Measurements from ENCODE around the gene SCGB3A2. TPM values are rescaled to one million over a fixed set of nuclear protein-coding genes. Genes with fewer than 3 reads are reported as not detected.

SCGB3A2 gene
- total RNA-seq, 1 experiment from 2014 or later = not detected

DNA sequence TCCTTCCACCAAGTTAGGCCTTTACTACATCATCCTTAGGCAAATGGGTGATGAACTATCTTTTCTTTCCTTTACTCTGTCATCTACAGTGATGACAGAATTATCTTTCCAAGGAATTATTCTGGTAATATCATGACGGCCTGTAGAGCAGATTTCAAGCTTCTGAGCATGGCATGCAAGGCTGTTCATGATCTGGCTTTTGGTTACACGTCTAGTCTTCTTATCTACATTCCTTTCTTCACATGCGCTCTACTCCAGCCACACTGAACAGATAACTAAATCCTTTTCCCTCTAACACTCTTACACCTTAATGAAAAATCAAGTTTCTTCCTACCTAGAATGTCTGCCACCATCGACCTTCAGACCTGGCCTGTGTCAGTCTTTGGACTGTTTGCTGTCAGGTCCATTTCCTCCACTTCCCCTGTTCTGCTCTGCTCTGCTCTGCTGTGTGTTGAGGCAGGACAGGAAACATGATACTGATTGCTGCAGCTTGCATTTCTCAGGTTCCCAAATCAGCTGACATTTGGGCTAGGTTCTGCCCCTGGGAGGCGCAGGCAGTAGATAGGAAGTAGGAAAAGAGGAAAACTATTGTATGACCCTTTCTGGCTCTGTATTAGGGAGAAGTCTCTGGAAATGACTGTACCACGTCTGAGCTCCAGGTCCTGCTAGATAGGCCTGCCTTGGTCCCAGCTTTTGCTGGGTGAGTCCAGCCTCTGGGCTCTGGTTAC is 4.2 kb downstream of the SCGB3A2 start:
- no peaks in the 10 kb centered on the region for H3K9me3 ChIP-seq (ENCODE audit: low read length)
- H3K4me1 ChIP-seq (ENCODE audit: low read length) = no peaks in the 10 kb centered on the region
- no peak overlapping the region for H3K27ac ChIP-seq (ENCODE audit: low read length)
- H3K9ac ChIP-seq (ENCODE audit: low read length) = no peak overlapping the region
- H3K36me3 ChIP-seq (ENCODE audit: insufficient read depth, low read length) = no peaks in the 10 kb centered on the region
- no peak for DNase-seq
- no peaks in the 10 kb centered on the region for H3K79me2 ChIP-seq (ENCODE audit: low read length)
- H3K4me2 ChIP-seq (ENCODE audit: low read depth, low read length, poor library complexity, severe bottlenecking) = no peak overlapping the region
- H2AFZ ChIP-seq (ENCODE audit: low read length) = no peak overlapping the region
- no peaks in the 10 kb centered on the region for H4K20me1 ChIP-seq (ENCODE audit: insufficient read depth, low read depth, low read length)
- no peaks in the 10 kb centered on the region for H3K9me2 ChIP-seq (replicated peaks; ENCODE audit: insufficient read depth, low read length)
- no peak overlapping the region for H3K4me3 ChIP-seq (ENCODE audit: low read length)
- H3K27me3 ChIP-seq (ENCODE audit: low read length) = no peaks in the 10 kb centered on the region

DNA sequence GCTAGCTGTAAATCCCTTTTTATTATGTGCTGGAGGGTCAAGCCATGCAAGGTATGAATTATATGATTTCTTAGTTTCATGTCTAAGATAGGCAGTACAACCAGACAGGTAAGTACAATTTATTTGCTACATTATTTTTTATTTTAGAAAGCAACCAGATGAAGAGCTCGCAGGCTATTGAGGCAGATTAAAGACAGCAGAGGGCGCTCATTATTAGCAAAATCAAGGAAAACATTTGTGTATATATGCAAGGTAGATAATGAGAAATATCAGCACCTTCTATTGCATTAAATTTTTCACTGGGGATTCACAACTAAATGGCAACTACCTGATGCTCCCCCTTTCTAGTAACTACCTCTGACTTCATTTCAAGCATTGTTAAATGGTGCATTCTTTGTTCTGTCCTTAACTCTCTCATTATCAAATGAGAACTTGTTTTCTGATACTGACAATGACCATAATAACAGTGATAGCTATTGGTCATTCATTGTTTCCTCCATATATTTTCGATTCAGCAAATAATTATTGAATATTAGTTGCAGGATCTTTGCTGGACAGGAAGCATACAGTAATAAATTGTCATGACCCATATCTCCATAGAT is 8.6 kb downstream of the SCGB3A2 start:
- Histone ChIP-seq H3K36me3 (ENCODE audit: insufficient read depth, low read length) (no peaks in the 10 kb centered on the region), H3K9ac (ENCODE audit: low read length) (no peak overlapping the region), H4K20me1 (ENCODE audit: insufficient read depth, low read depth, low read length) (no peaks in the 10 kb centered on the region), H3K79me2 (ENCODE audit: low read length) (no peaks in the 10 kb centered on the region), H3K27me3 (ENCODE audit: low read length) (no peaks in the 10 kb centered on the region), H3K27ac (ENCODE audit: low read length) (no peak overlapping the region), H3K4me2 (ENCODE audit: low read depth, low read length, poor library complexity, severe bottlenecking) (no peak overlapping the region), H3K4me3 (ENCODE audit: low read length) (no peak overlapping the region), H3K9me3 (ENCODE audit: low read length) (no peaks in the 10 kb centered on the region), H3K9me2 (replicated peaks; ENCODE audit: insufficient read depth, low read length) (no peaks in the 10 kb centered on the region), H3K4me1 (ENCODE audit: low read length) (no peaks in the 10 kb centered on the region), H2AFZ (ENCODE audit: low read length) (no peak overlapping the region)
- DNase-seq = peak; percentile 77

GRCh38 chr5:147887930-147888329 is 9.4 kb downstream of the SCGB3A2 start:
- Histone ChIP-seq H3K9ac (ENCODE audit: low read length) (no peak overlapping the region), H3K27me3 (ENCODE audit: low read length) (no peaks in the 10 kb centered on the region), H3K9me3 (ENCODE audit: low read length) (no peaks in the 10 kb centered on the region), H3K4me1 (ENCODE audit: low read length) (no peaks in the 10 kb centered on the region), H4K20me1 (ENCODE audit: insufficient read depth, low read depth, low read length) (no peaks in the 10 kb centered on the region), H3K27ac (ENCODE audit: low read length) (no peak overlapping the region), H3K9me2 (replicated peaks; ENCODE audit: insufficient read depth, low read length) (no peaks in the 10 kb centered on the region), H3K4me3 (ENCODE audit: low read length) (no peak overlapping the region), H3K36me3 (ENCODE audit: insufficient read depth, low read length) (no peaks in the 10 kb centered on the region), H2AFZ (ENCODE audit: low read length) (no peak overlapping the region), H3K4me2 (ENCODE audit: low read depth, low read length, poor library complexity, severe bottlenecking) (no peak overlapping the region), H3K79me2 (ENCODE audit: low read length) (no peaks in the 10 kb centered on the region)
- no peak for DNase-seq

DNA sequence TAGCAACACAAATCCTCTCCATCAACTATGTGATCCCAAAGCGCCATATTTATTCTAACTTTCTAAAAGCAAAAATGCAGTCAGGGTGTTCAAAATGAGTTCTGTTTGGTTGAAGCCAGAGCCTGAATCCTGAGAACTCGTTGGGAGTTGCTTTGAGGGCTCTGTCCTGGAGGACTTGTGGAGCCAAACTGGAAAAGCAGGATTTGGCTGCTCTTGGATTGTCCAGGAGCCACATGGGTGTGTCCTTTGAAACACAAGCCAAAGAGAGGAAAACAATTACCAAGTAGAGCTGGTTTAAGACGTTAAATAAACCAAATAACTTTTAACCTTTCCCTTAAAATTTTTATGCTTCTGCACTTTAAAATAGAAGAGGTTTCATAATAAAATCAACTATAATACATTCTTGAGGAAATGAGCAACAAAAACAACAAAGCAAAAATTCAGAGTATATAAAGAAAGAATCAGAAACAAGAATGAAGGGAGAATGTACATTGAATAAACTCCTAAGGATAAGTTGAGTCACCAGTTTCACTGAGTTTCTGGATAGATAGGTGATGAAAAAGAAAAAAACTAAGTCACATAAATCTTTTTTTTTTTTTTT is 14.3 kb downstream of the SCGB3A2 start:
- no peak overlapping the region for H3K4me3 ChIP-seq (ENCODE audit: low read length)
- DNase-seq = no peak

GRCh38 chr5:147893820-147894219 is 15.3 kb downstream of the SCGB3A2 start:
- Histone ChIP-seq H3K36me3 (ENCODE audit: insufficient read depth, low read length) (no peaks in the 10 kb centered on the region), H2AFZ (ENCODE audit: low read length) (no peak overlapping the region), H3K27ac (ENCODE audit: low read length) (no peak overlapping the region), H3K9me2 (replicated peaks; ENCODE audit: insufficient read depth, low read length) (no peaks in the 10 kb centered on the region), H3K4me3 (ENCODE audit: low read length) (no peak overlapping the region), H3K27me3 (ENCODE audit: low read length) (no peaks in the 10 kb centered on the region), H3K9ac (ENCODE audit: low read length) (no peak overlapping the region), H3K4me2 (ENCODE audit: low read depth, low read length, poor library complexity, severe bottlenecking) (no peak overlapping the region), H3K4me1 (ENCODE audit: low read length) (no peaks in the 10 kb centered on the region), H4K20me1 (ENCODE audit: insufficient read depth, low read depth, low read length) (no peaks in the 10 kb centered on the region), H3K79me2 (ENCODE audit: low read length) (no peaks in the 10 kb centered on the region), H3K9me3 (ENCODE audit: low read length) (no peaks in the 10 kb centered on the region)
- DNase-seq = no peak

More for the DNA sequence above, 14.3 kb downstream of the SCGB3A2 start:
- Histone ChIP-seq H3K27ac (ENCODE audit: low read length) (no peak overlapping the region), H3K36me3 (ENCODE audit: insufficient read depth, low read length) (no peaks in the 10 kb centered on the region), H3K9me2 (replicated peaks; ENCODE audit: insufficient read depth, low read length) (no peaks in the 10 kb centered on the region), H3K79me2 (ENCODE audit: low read length) (no peaks in the 10 kb centered on the region), H3K9ac (ENCODE audit: low read length) (no peak overlapping the region), H4K20me1 (ENCODE audit: insufficient read depth, low read depth, low read length) (no peaks in the 10 kb centered on the region), H3K9me3 (ENCODE audit: low read length) (no peaks in the 10 kb centered on the region), H3K4me2 (ENCODE audit: low read depth, low read length, poor library complexity, severe bottlenecking) (no peak overlapping the region), H3K27me3 (ENCODE audit: low read length) (no peaks in the 10 kb centered on the region), H2AFZ (ENCODE audit: low read length) (no peak overlapping the region), H3K4me1 (ENCODE audit: low read length) (no peaks in the 10 kb centered on the region)

GRCh38 chr5:147895864-147896263 is 17.4 kb downstream of the SCGB3A2 start:
- Histone ChIP-seq H2AFZ (ENCODE audit: low read length) (no peak overlapping the region), H3K27ac (ENCODE audit: low read length) (no peak overlapping the region), H3K9ac (ENCODE audit: low read length) (no peak overlapping the region), H3K9me3 (ENCODE audit: low read length) (no peaks in the 10 kb centered on the region), H4K20me1 (ENCODE audit: insufficient read depth, low read depth, low read length) (no peaks in the 10 kb centered on the region), H3K36me3 (ENCODE audit: insufficient read depth, low read length) (no peaks in the 10 kb centered on the region), H3K4me3 (ENCODE audit: low read length) (no peak overlapping the region), H3K9me2 (replicated peaks; ENCODE audit: insufficient read depth, low read length) (no peaks in the 10 kb centered on the region), H3K4me2 (ENCODE audit: low read depth, low read length, poor library complexity, severe bottlenecking) (no peak overlapping the region), H3K79me2 (ENCODE audit: low read length) (no peaks in the 10 kb centered on the region), H3K27me3 (ENCODE audit: low read length) (no peaks in the 10 kb centered on the region), H3K4me1 (ENCODE audit: low read length) (no peaks in the 10 kb centered on the region)
- no peak for DNase-seq

DNA sequence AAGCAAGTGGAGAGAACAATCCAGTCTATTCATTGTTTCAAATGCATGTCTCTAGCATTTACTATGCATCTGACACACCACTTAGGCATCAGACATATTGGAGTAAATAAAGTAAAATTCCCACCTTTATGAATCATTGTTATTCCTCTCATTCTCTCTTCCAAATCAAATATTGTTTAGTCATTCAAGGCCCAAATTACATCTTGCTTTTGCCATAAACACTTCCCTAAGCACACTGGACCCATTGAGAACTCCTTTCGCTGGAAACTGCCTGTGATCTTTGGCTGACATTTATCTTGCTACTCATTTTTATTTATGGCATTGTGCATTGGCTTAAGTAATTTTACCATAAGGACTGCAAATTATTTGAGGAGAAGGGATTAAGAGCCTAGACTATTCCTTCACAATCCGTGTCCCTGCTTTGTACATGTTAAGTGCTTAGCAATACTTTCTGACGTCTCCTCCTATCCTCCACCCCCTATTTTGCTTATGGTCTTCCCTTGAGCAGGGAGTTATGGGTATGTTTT is 20.4 kb downstream of the SCGB3A2 start:
- Histone ChIP-seq H3K27me3 (ENCODE audit: low read length) (no peaks in the 10 kb centered on the region), H4K20me1 (ENCODE audit: insufficient read depth, low read depth, low read length) (no peaks in the 10 kb centered on the region), H3K27ac (ENCODE audit: low read length) (no peak overlapping the region), H3K9ac (ENCODE audit: low read length) (no peak overlapping the region), H3K9me2 (replicated peaks; ENCODE audit: insufficient read depth, low read length) (no peaks in the 10 kb centered on the region), H2AFZ (ENCODE audit: low read length) (0 out of 2 replicates have a peak overlapping the region, but pooled peaks have one; percentile 12), H3K79me2 (ENCODE audit: low read length) (no peaks in the 10 kb centered on the region), H3K4me2 (ENCODE audit: low read depth, low read length, poor library complexity, severe bottlenecking) (no peak overlapping the region), H3K9me3 (ENCODE audit: low read length) (no peaks in the 10 kb centered on the region), H3K4me3 (ENCODE audit: low read length) (no peak overlapping the region), H3K4me1 (ENCODE audit: low read length) (peaks cover 11% of the 10 kb centered on the region), H3K36me3 (ENCODE audit: insufficient read depth, low read length) (no peaks in the 10 kb centered on the region)
- DNase-seq = no peak

- no peaks in the 10 kb centered on the region for H3K36me3 ChIP-seq (ENCODE audit: insufficient read depth, low read length)
- no peaks in the 10 kb centered on the region for H3K9me3 ChIP-seq (ENCODE audit: low read length)
- peaks cover 12% of the 10 kb centered on the region for H3K4me1 ChIP-seq (ENCODE audit: low read length)
- no peak overlapping the region for H3K4me3 ChIP-seq (ENCODE audit: low read length)
- H4K20me1 ChIP-seq (ENCODE audit: insufficient read depth, low read depth, low read length) = no peaks in the 10 kb centered on the region
- H3K9ac ChIP-seq (ENCODE audit: low read length) = no peak overlapping the region
- H3K79me2 ChIP-seq (ENCODE audit: low read length) = no peaks in the 10 kb centered on the region
- no peak overlapping the region for H3K4me2 ChIP-seq (ENCODE audit: low read depth, low read length, poor library complexity, severe bottlenecking)
- H3K27ac ChIP-seq (ENCODE audit: low read length) = no peak overlapping the region
- H2AFZ ChIP-seq (ENCODE audit: low read length) = no peak overlapping the region
- no peak for DNase-seq
- no peaks in the 10 kb centered on the region for H3K27me3 ChIP-seq (ENCODE audit: low read length)
- no peaks in the 10 kb centered on the region for H3K9me2 ChIP-seq (replicated peaks; ENCODE audit: insufficient read depth, low read length)
Measured at GRCh38 chr5:147901599-147902039, 23.1 kb downstream of the SCGB3A2 start.

Data from Karpas-422 (cell line).